K562 (cell line): ENCODE results near the gene SEL1L. TPM values are rescaled to one million over a fixed set of nuclear protein-coding genes. Genes with fewer than 3 reads are reported as not detected.

Experiments
- ETV1 ChIP-seq: fragments of 450-650 bp; conservative IDR thresholded peaks from 2 replicates; pipeline ENCODE4 v1.6.1; 2016; ENCODE audit warnings: missing genetic modification characterization, control low read depth, low read depth, missing compliant biosample characterization
- HDAC6 ChIP-seq: IDR thresholded peaks from 2 replicates; pipeline ENCODE4 v1.6.1; 2012; ENCODE audit warnings: low read depth, mild to moderate bottlenecking, control low read depth, inconsistent platforms, low read length, moderate library complexity
- HNRNPLL ChIP-seq: fragments of 200-400 bp; formaldehyde crosslinking; IDR thresholded peaks from 2 replicates; pipeline ENCODE4 v1.6.1; 2017; ENCODE audit warnings: low read length, low read depth, mild to moderate bottlenecking; ENCODE audit not compliant: poor library complexity, severe bottlenecking
- KHSRP ChIP-seq: fragments of 450-650 bp; IDR thresholded peaks from 2 replicates; pipeline ENCODE4 v1.6.1; 2017
- MBD2 ChIP-seq: sonication (generic); IDR thresholded peaks from 2 replicates; pipeline ENCODE4 v1.6.1; 2016; ENCODE audit warnings: low read depth, borderline replicate concordance
- MTA3 ChIP-seq: fragments of 450-650 bp; formaldehyde crosslinking; IDR thresholded peaks from 2 replicates; pipeline ENCODE4 v1.6.1; 2017; ENCODE audit warnings: mild to moderate bottlenecking, borderline replicate concordance
- NEUROD1 ChIP-seq: fragments of 150-350 bp; IDR thresholded peaks from 2 replicates; pipeline ENCODE4 v1.6.1; 2014; ENCODE audit warnings: borderline replicate concordance, low read length, low read depth; ENCODE audit not compliant: partially characterized antibody
- NR4A1 ChIP-seq, 2 experiments: fragments of 250-450 bp in 1 of 2; fragments of 450-650 bp in 1 of 2; sonication (Bioruptor Pico) in 1 of 2; IDR thresholded peaks; 2 replicates each; pipeline versions ENCODE4 v1.4.0 to v1.6.1; 2016 to 2020; ENCODE audit warnings: mild to moderate bottlenecking in 2 of 2, missing compliant biosample characterization in 1 of 2, missing genetic modification characterization in 1 of 2, moderate library complexity in 1 of 2
- POLR2AphosphoS5 ChIP-seq: IDR thresholded peaks from 2 replicates; pipeline ENCODE4 v1.6.1; 2011; ENCODE audit warnings: mild to moderate bottlenecking, low read depth, low read length, moderate library complexity; ENCODE audit not compliant: control insufficient read depth, insufficient read depth
- SIN3A ChIP-seq, 2 experiments: fragments of 150-350 bp in 1 of 2; IDR thresholded peaks; 2 replicates each; pipeline ENCODE4 v1.6.1; 2011 to 2016; ENCODE audit warnings: borderline replicate concordance in 2 of 2, low read depth in 2 of 2, low read length in 2 of 2, mild to moderate bottlenecking in 2 of 2, moderate library complexity in 2 of 2; ENCODE audit not compliant: control insufficient read depth in 1 of 2
- SMARCC2 ChIP-seq: fragments of 450-650 bp; IDR thresholded peaks from 2 replicates; pipeline ENCODE4 v1.6.1; 2017; ENCODE audit warnings: antibody characterized with exemption, moderate library complexity, mild to moderate bottlenecking, low read depth
- SRSF9 ChIP-seq: fragments of 200-400 bp; formaldehyde crosslinking; IDR thresholded peaks from 2 replicates; pipeline ENCODE4 v1.6.1; 2017; ENCODE audit warnings: low read depth, low read length, borderline replicate concordance
- SUPT5H ChIP-seq: fragments of 450-650 bp; IDR thresholded peaks from 2 replicates; pipeline ENCODE4 v1.6.1; 2016
- UBTF ChIP-seq, 2 experiments: IDR thresholded peaks; 2 replicates each; pipeline ENCODE4 v1.6.1; 2012; ENCODE audit warnings: improper control_type of control experiment in 2 of 2, low read depth in 2 of 2, low read length in 2 of 2, borderline replicate concordance in 1 of 2
- WHSC1 ChIP-seq: IDR thresholded peaks from one replicate; pipeline ENCODE4 v1.6.1; 2012; ENCODE audit warnings: low read length, control low read depth, inconsistent platforms
- ZNF217 ChIP-seq: sonication (generic); formaldehyde crosslinking; IDR thresholded peaks from 2 replicates; pipeline ENCODE4 v1.8.0; 2022; ENCODE audit warnings: mild to moderate bottlenecking, missing genetic modification reagents
- polyA plus RNA-seq, 8 experiments: library from polyadenylated mRNA; depleted of rRNA in 4 of 8; stranded (reverse) in 5 of 8; unstranded in 3 of 8; fragments of >200 nt; fragmentation: Nextera tagmentation in 2 of 8; fragmentation: Illumina TruSeq in 1 of 8; extraction: Ambion mirVana in 2 of 8; extraction: Trizol in 1 of 8; gene quantifications; 2 replicates each; pipeline versions ENCODE4 v1.2.1 to v1.2.3, GENCODE V29; 2011 to 2014; ENCODE audit warnings: inconsistent platforms in 1 of 8, missing spikeins in 1 of 8
- total RNA-seq, 7 experiments: library from RNA; depleted of rRNA in 6 of 7; stranded (reverse); fragments of >200 nt in 6 of 7; fragmentation: Illumina TruSeq in 2 of 7; extraction: Trizol in 2 of 7; gene quantifications; 2 replicates each; pipeline versions ENCODE4 v1.2.1 to v1.2.3, GENCODE V29; 2011 to 2021; ENCODE audit warnings: low replicate concordance in 1 of 7
- TF ChIP-seq, protein P1 (sequence below): fragments of 200-800 bp; sonication (Bioruptor generic); IDR thresholded peaks from 2 replicates; pipeline ENCODE4 v1.6.1; 2017; ENCODE audit warnings: missing genetic modification characterization, missing compliant biosample characterization
- TF ChIP-seq, protein P2 (sequence below): fragments of 250-450 bp; sonication (Bioruptor Pico); IDR thresholded peaks from 2 replicates; pipeline ENCODE4 v1.8.0; 2021; ENCODE audit warnings: moderate library complexity, mild to moderate bottlenecking, inconsistent platforms

Gene SEL1L
- total and polyA plus RNA-seq, 9 of the 15 experiments (the other 6 are each of a cell fraction or from before 2014, with no cell fraction given): 7.7 to 21.1 (median 13.6) TPM

DNA sequence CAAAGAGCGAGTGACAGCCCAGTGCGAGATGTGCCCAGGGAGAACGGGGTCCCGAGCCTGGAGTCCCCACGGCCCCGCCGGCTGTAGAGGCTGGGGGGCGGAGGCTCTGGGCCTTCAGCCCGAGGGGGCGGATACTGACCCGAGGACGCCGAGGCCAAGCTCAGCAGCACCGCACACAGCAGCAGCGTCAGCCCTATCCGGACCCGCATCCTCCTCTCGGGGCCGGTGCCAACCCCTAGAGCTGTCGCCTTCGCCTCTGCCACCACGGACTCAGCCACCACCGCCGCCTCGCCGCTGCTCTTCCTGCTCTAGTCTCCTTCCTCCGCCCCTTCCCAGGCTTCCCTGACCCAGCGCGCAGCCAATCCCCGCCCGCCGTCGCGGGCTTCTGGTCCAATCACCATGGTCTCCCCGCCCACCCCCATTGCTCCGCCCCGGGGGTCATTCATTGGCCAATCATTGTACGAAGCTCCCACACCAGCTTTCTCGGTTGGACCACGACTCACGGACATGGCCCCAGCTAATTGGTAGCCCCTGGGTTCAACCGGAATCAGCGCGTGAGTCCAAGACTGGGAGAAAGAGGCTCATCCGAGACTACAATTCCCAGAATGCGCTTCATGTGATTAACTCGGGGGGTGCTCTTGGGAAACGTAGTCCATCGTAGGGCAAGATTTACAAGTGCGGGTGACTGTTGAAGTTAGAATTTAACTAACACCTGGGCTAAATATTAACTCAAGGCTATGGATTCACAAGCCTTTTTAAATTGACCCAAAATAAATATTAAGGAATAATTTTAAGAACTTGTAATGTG lies at the start of gene SEL1L (continued):
- 0 out of 4 replicates have a peak, but pooled peaks of 1 of the 2 experiments have one; percentile 24 for TF ChIP-seq UBTF (IDR thresholded peaks at IDR 0.05; ENCODE audit: borderline replicate concordance in 1 of 2, low read depth in 2 of 2, low read length in 2 of 2)
- no peak for TF ChIP-seq WHSC1
- no peak for TF ChIP-seq SMARCC2
- TF ChIP-seq SUPT5H: peak; percentile 80
- peak; percentile 49; the same call in 1 of the 2 replicates for TF ChIP-seq POLR2AphosphoS5
- no peak for TF ChIP-seq ZNF217
- peak; percentile 72 to 79; a peak in 1 of 4 replicates for TF ChIP-seq SIN3A (IDR thresholded peaks at IDR 0.05; ENCODE audit: borderline replicate concordance in 2 of 2, control insufficient read depth in 1 of 2, low read depth in 2 of 2, low read length in 2 of 2)
- TF ChIP-seq, protein P1, sequence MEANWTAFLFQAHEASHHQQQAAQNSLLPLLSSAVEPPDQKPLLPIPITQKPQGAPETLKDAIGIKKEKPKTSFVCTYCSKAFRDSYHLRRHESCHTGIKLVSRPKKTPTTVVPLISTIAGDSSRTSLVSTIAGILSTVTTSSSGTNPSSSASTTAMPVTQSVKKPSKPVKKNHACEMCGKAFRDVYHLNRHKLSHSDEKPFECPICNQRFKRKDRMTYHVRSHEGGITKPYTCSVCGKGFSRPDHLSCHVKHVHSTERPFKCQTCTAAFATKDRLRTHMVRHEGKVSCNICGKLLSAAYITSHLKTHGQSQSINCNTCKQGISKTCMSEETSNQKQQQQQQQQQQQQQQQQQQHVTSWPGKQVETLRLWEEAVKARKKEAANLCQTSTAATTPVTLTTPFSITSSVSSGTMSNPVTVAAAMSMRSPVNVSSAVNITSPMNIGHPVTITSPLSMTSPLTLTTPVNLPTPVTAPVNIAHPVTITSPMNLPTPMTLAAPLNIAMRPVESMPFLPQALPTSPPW (CRISPR knock-in tag): peak; percentile 78
- TF ChIP-seq MTA3: 0 out of 2 replicates have a peak, but pooled peaks have one; percentile 42
- no peak for TF ChIP-seq HDAC6
- no peak for TF ChIP-seq SRSF9
- TF ChIP-seq NEUROD1: peak; percentile 67
- no peak for TF ChIP-seq NR4A1 (CRISPR knock-in tag; IDR thresholded peaks at IDR 0.05)
- no peak for TF ChIP-seq NR4A1 (tag; IDR thresholded peaks at IDR 0.05)
- 0 out of 2 replicates have a peak, but pooled peaks have one; percentile 23 for TF ChIP-seq ETV1 (tag)
- no peak for TF ChIP-seq KHSRP
- TF ChIP-seq, protein P2, sequence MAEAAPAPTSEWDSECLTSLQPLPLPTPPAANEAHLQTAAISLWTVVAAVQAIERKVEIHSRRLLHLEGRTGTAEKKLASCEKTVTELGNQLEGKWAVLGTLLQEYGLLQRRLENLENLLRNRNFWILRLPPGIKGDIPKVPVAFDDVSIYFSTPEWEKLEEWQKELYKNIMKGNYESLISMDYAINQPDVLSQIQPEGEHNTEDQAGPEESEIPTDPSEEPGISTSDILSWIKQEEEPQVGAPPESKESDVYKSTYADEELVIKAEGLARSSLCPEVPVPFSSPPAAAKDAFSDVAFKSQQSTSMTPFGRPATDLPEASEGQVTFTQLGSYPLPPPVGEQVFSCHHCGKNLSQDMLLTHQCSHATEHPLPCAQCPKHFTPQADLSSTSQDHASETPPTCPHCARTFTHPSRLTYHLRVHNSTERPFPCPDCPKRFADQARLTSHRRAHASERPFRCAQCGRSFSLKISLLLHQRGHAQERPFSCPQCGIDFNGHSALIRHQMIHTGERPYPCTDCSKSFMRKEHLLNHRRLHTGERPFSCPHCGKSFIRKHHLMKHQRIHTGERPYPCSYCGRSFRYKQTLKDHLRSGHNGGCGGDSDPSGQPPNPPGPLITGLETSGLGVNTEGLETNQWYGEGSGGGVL: no peak
- no peak for TF ChIP-seq HNRNPLL
- peak; percentile 95 for TF ChIP-seq MBD2
